Central memory CD4-positive, alpha-beta T cell (primary cell): ENCODE measurements around the gene SP110.
"Not testable (repeated sequence)": the region's sequence is repeated elsewhere in the genome, so short reads cannot be mapped to it uniquely, and the experiment has no call there.

Experiments used
- DNase-seq: peaks from one replicate; pipeline ENCODE4 v3.0.0; 2022

Gene SP110

GRCh38 chr2:230222829-230223228 is 3.0 kb upstream of the SP110 start:
- DNase-seq, result not testable (repeated sequence)

GRCh38 chr2:230221493-230221892 is 1.7 kb upstream of the SP110 start:
- no peak for DNase-seq

- no peak for DNase-seq
Measured at GRCh38 chr2:230220347-230220969, 674 bp upstream of the SP110 start.

- peak; percentile 13 for DNase-seq
Measured at GRCh38 chr2:230218421-230218820, 1.4 kb downstream of the SP110 start.

- no peak for DNase-seq
Measured at GRCh38 chr2:230217424-230217823, 2.4 kb downstream of the SP110 start.

- DNase-seq, result no peak
Measured at GRCh38 chr2:230216489-230216888, 3.3 kb downstream of the SP110 start.

- no peak for DNase-seq
Measured at GRCh38 chr2:230209422-230210051, 10.2 kb downstream of the SP110 start.

- DNase-seq, result no peak
Measured at GRCh38 chr2:230208576-230208975, 11.2 kb downstream of the SP110 start.

- DNase-seq, result no peak
Measured at GRCh38 chr2:230205721-230206120, 14.1 kb downstream of the SP110 start.

GRCh38 chr2:230205034-230205433 is 14.8 kb downstream of the SP110 start:
- no peak for DNase-seq

- peak; percentile 28 for DNase-seq
Measured at GRCh38 chr2:230203110-230203676, 16.6 kb downstream of the SP110 start.

GRCh38 chr2:230202430-230203109 is 17.2 kb downstream of the SP110 start:
- DNase-seq, result no peak

GRCh38 chr2:230184727-230185578 is 34.8 kb downstream of the SP110 start:
- DNase-seq, result no peak

- no peak for DNase-seq
Measured at GRCh38 chr2:230181195-230181594, 38.6 kb downstream of the SP110 start.

- no peak for DNase-seq
Measured at GRCh38 chr2:230179907-230180306, 39.9 kb downstream of the SP110 start.

- no peak for DNase-seq
Measured at GRCh38 chr2:230178546-230179485, 41.0 kb downstream of the SP110 start.

GRCh38 chr2:230176996-230177395 is 42.8 kb downstream of the SP110 start:
- DNase-seq, result no peak

- DNase-seq, result no peak
Measured at GRCh38 chr2:230174466-230174865, 45.3 kb downstream of the SP110 start.

- no peak for DNase-seq
Measured at GRCh38 chr2:230172852-230173251, 46.9 kb downstream of the SP110 start.

GRCh38 chr2:230172156-230172555 is 47.6 kb downstream of the SP110 start:
- DNase-seq, result no peak

GRCh38 chr2:230170532-230170931 is 49.3 kb downstream of the SP110 start:
- peak; percentile 44 for DNase-seq
